Sigmoid colon (tissue), 7 donors: ENCODE data around the gene SNTB2. TPM values are rescaled to one million over a fixed set of nuclear protein-coding genes. Genes with fewer than 3 reads are reported as not detected.
"Not testable (repeated sequence)": the region's sequence is repeated elsewhere in the genome, so short reads cannot be mapped to it uniquely, and the experiment has no call there.

Source experiments
- DNase-seq: peaks from one replicate; pipeline ENCODE4 v3.0.0-alpha.2; 2019
- H3K27ac ChIP-seq, 4 donors: fragments of 200-600 bp; sonication (generic); one replicate each; pipeline ENCODE4 v1.5.1; 2016 to 2019; ENCODE audit warnings: mild to moderate bottlenecking in 1 of 4
- H3K27me3 ChIP-seq, 3 donors: fragments of 200-600 bp; sonication (generic); one replicate each; pipeline ENCODE4 v1.5.1; 2019; ENCODE audit warnings: mild to moderate bottlenecking in 1 of 3
- H3K36me3 ChIP-seq, 4 donors: fragments of 200-600 bp; sonication (generic); one replicate each; pipeline ENCODE4 v1.5.1; 2016 to 2019
- H3K4me1 ChIP-seq, 4 donors: fragments of 200-600 bp; sonication (generic); one replicate each; pipeline ENCODE4 v1.5.1; 2017 to 2019
- H3K4me3 ChIP-seq, 4 donors: fragments of 200-600 bp; sonication (generic); one replicate each; pipeline ENCODE4 v1.5.1; 2017 to 2019; ENCODE audit warnings: mild to moderate bottlenecking in 2 of 4, moderate library complexity in 1 of 4
- H3K9me3 ChIP-seq, 4 donors: fragments of 200-600 bp in 3 of 4; sonication (generic) in 3 of 4; one replicate each; pipeline versions ENCODE4 v1.5.1 to v1.6.1; 2013 to 2019
- CTCF ChIP-seq, 4 experiments: fragments of 450-650 bp in 3 of 4; fragments of 200-600 bp in 1 of 4; IDR thresholded peaks; one replicate each; pipeline ENCODE4 v1.5.1; 2016 to 2019; ENCODE audit warnings: antibody characterized with exemption in 4 of 4, mild to moderate bottlenecking in 3 of 4, moderate library complexity in 2 of 4
- EP300 ChIP-seq, 4 donors: sonication (generic); formaldehyde crosslinking; IDR thresholded peaks; one replicate each; pipeline ENCODE4 v1.6.1; 2017; ENCODE audit warnings: antibody characterized with exemption in 4 of 4
- POLR2A ChIP-seq, 2 donors: fragments of 450-650 bp; IDR thresholded peaks; one replicate each; pipeline ENCODE4 v1.6.1; 2016; ENCODE audit warnings: antibody characterized with exemption in 2 of 2, mild to moderate bottlenecking in 2 of 2, moderate library complexity in 2 of 2
- POLR2AphosphoS5 ChIP-seq, 4 donors: sonication (generic); formaldehyde crosslinking; IDR thresholded peaks; one replicate each; pipeline ENCODE4 v1.6.1; 2017; ENCODE audit warnings: antibody characterized with exemption in 4 of 4
- WGBS, 2 donors: extraction: QIAGEN DNeasy Blood & Tissue Kit; methylation state at CpG; one replicate each; pipeline ENCODE4 v1.1.7; 2013; 5-methylcytosine and 5-hydroxymethylcytosine counted together
- intact Hi-C: fragments of 100-400 bp; cut with DNase I; formaldehyde crosslinking; loops from one replicate; pipeline ENCODE4 v1.15.1; 2023
- polyA plus RNA-seq, 3 donors: library from polyadenylated mRNA; stranded (reverse); fragments of 200-250 nt; gene quantifications; one replicate each; pipeline ENCODE4 v1.2.3, GENCODE V29; 2013
- total RNA-seq, 4 donors: library from RNA; depleted of rRNA; stranded (reverse); fragments of >200 nt; gene quantifications; one replicate each; pipeline ENCODE4 v1.1.0, GENCODE V29; 2016
- donor health status: healthy with polysubstance abuse.
- donor health status: Bipolar disorder and iron deficiency.
- donor health status: healthy.

The SNTB2 gene
- total and polyA plus RNA-seq, 7 donors = 4.2 to 38.2 (median 23.2) TPM

- Histone ChIP-seq H3K27me3 (no peaks in the 10 kb centered on the region), H3K4me1 (peaks cover 0 to 8% (median 3%) of the 10 kb centered on the region in 4 donors), H3K9me3 (no peaks in the 10 kb centered on the region), H3K36me3 (peaks cover 0 to 24% (median 15%) of the 10 kb centered on the region in 4 donors), H3K4me3 (no peak overlapping the region), H3K27ac (no peak overlapping the region)
- DNase-seq = no peak
- TF ChIP-seq CTCF (IDR thresholded peaks at IDR 0.05) (no peak), POLR2AphosphoS5 (IDR thresholded peaks at IDR 0.05) (no peak), EP300 (IDR thresholded peaks at IDR 0.05) (no peak), POLR2A (IDR thresholded peaks at IDR 0.05) (no peak)
- intact Hi-C loops = no loop called here
- WGBS, 2 donors = 77 to 84% methylated on average over 4 of the region's 4 CpGs
Measured at GRCh38 chr16:69285240-69285639, 98.3 kb downstream of the SNTB2 start.

- H3K27ac ChIP-seq = peak overlapping the region in 1 of 4 donors; percentile 15
- peaks cover 0 to 24% (median 15%) of the 10 kb centered on the region in 4 donors for H3K36me3 ChIP-seq
- no peaks in the 10 kb centered on the region for H3K9me3 ChIP-seq
- TF ChIP-seq CTCF (IDR thresholded peaks at IDR 0.05) (peak; percentile 46 to 64 (median 51)), EP300 (IDR thresholded peaks at IDR 0.05) (no peak)
- WGBS, 2 donors = 76 to 78% methylated on average over 13 of the region's 13 CpGs
- H3K4me1 ChIP-seq = peaks cover 0 to 8% (median 3%) of the 10 kb centered on the region in 4 donors
- H3K27me3 ChIP-seq = no peaks in the 10 kb centered on the region
- intact Hi-C loops = loop anchor here (1.0 kb wide), 1 partner anchor 137 kb away; no protein-coding TSS in a partner anchor
- DNase-seq = peak; percentile 81
- H3K4me3 ChIP-seq = no peak overlapping the region
Measured at GRCh38 chr16:69286941-69287713, 100.2 kb downstream of the SNTB2 start.

DNA sequence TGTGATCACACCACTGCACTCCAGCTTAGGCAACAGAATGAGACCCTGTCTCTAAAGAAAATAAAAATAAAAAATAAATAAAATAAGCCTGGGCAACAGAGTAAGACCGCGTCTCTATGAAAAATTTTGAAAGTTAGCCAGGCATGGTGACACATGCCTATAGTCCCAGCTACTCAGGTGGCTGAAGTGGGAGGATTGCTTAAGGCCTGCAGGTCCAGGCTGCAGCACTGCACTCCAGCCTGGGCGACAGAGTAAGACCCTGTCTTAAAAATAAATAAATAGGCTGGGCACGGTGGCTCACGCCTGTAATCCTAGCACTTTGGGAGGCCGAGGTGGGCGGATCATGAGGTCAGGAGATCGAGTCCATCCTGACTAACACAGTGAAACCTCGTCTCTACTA lies 104.7 kb downstream of the SNTB2 start:
- H3K9me3 ChIP-seq, H3K4me1 ChIP-seq, H3K4me3 ChIP-seq, H3K27me3 ChIP-seq, DNase-seq, H3K36me3 ChIP-seq, H3K27ac ChIP-seq, intact Hi-C loops: not testable (repeated sequence)
- WGBS, 2 donors = 91 to 93% methylated on average over 9 of the region's 9 CpGs

DNA sequence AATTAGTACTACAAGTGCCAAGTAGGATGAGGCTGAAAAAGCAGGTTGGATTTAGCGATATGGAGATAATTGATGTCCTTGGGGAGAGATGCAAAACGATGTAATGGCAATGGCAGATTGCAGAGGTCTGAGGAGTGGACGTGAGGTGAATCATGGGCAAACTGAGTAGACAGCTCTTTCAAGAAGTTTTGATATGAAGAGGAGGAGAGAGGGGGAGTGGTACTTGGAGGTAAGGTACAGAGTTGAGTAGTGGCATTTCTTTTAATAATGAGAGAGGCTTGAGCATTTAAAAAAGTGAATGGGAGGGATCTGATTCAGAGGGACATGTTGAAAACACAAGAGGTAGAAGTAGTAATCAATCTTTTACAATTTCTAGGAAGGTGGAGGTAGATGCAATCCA lies 106.4 kb downstream of the SNTB2 start:
- Histone ChIP-seq H3K36me3 (peaks cover 0 to 7% (median 2%) of the 10 kb centered on the region in 4 donors), H3K9me3 (no peaks in the 10 kb centered on the region), H3K27ac (no peak overlapping the region), H3K4me1 (no peaks in the 10 kb centered on the region), H3K4me3 (no peak overlapping the region), H3K27me3 (no peaks in the 10 kb centered on the region)
- no peak for DNase-seq
- intact Hi-C loops = no loop called here
- 80 to 89% methylated on average over 3 of the region's 3 CpGs for WGBS, 2 donors
- TF ChIP-seq POLR2A (IDR thresholded peaks at IDR 0.05) = no peak
- TF ChIP-seq EP300 (IDR thresholded peaks at IDR 0.05) = no peak
- no peak for TF ChIP-seq POLR2AphosphoS5 (IDR thresholded peaks at IDR 0.05)
- TF ChIP-seq CTCF (IDR thresholded peaks at IDR 0.05) = no peak

GRCh38 chr16:69294051-69294450 lies 107.1 kb downstream of the SNTB2 start:
- TF ChIP-seq CTCF (IDR thresholded peaks at IDR 0.05) (no peak), EP300 (IDR thresholded peaks at IDR 0.05) (no peak), POLR2A (IDR thresholded peaks at IDR 0.05) (no peak), POLR2AphosphoS5 (IDR thresholded peaks at IDR 0.05) (no peak)
- H3K27ac ChIP-seq = no peak overlapping the region
- H3K36me3 ChIP-seq = peaks cover 0 to 11% (median 0%) of the 10 kb centered on the region in 4 donors
- no peaks in the 10 kb centered on the region for H3K4me1 ChIP-seq
- WGBS, 2 donors = 96 to 98% methylated on average over 1 of the region's 1 CpG
- H3K4me3 ChIP-seq = no peak overlapping the region
- H3K9me3 ChIP-seq = no peaks in the 10 kb centered on the region
- intact Hi-C loops = no loop called here
- no peak for DNase-seq
- H3K27me3 ChIP-seq = no peaks in the 10 kb centered on the region

DNA sequence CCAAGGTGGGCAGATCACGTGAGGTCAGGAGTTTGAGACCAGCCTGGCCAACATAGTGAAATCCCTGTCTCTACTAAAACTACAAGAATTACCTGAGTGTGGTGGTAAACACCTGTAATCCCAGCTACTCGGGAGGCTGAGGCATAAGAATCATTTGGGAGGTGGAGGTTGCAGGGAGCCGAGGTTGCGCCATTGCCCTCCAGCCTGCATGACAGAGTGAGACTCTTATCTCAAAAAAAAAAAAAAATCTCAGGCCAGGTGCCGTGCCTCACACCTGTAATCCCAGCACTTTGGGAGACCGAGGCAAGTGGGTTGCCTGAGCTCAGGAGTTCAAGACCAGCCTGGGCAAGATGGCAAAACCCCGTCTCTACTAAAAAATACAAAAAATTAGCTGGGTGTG lies 109.8 kb downstream of the SNTB2 start:
- H3K4me1 ChIP-seq, H3K27ac ChIP-seq, H3K27me3 ChIP-seq, H3K9me3 ChIP-seq, H3K4me3 ChIP-seq, DNase-seq, intact Hi-C loops: not testable (repeated sequence)
- 98 to 99% methylated on average over 7 of the region's 7 CpGs for WGBS, 2 donors
- H3K36me3 ChIP-seq = peaks cover 0 to 30% (median 6%) of the 10 kb centered on the region in 4 donors
